HG02840 (cell line): Measurements from ENCODE around the gene GABRE.
"Not testable (repeated sequence)": the region's sequence is repeated elsewhere in the genome, so short reads cannot be mapped to it uniquely, and the experiment has no call there.

Source experiments
- ATAC-seq: cut with Tn5 transposase; IDR thresholded peaks from one replicate; pipeline ENCODE4 v1.9.1; 2021; ENCODE audit warnings: mild to moderate bottlenecking, moderate library complexity, moderate number of reproducible peaks; ENCODE audit not compliant: unreplicated experiment, low FRiP score

Gene GABRE

GRCh38 chrX:151970661-151971060 lies 3.8 kb downstream of the GABRE start:
- ATAC-seq = no peak

- ATAC-seq = no peak
Observed at GRCh38 chrX:151970027-151970426, 4.4 kb downstream of the GABRE start.

- no peak for ATAC-seq
Observed at GRCh38 chrX:151966236-151966635, 8.2 kb downstream of the GABRE start.

- no peak for ATAC-seq
Observed at GRCh38 chrX:151962034-151962433, 12.4 kb downstream of the GABRE start.

GRCh38 chrX:151958101-151958500 lies 16.4 kb downstream of the GABRE start:
- no peak for ATAC-seq

- no peak for ATAC-seq
Observed at GRCh38 chrX:151954730-151955129, 19.7 kb downstream of the GABRE start.

GRCh38 chrX:151938172-151938571 lies 36.3 kb downstream of the GABRE start:
- no peak for ATAC-seq

GRCh38 chrX:151935358-151935757 lies 39.1 kb downstream of the GABRE start:
- no peak for ATAC-seq

GRCh38 chrX:151929126-151929525 lies 45.4 kb downstream of the GABRE start:
- no peak for ATAC-seq

GRCh38 chrX:151923648-151924047 lies 50.8 kb downstream of the GABRE start:
- ATAC-seq = no peak

GRCh38 chrX:151922692-151923091 lies 51.8 kb downstream of the GABRE start:
- ATAC-seq = no peak

GRCh38 chrX:151921866-151922265 lies 52.6 kb downstream of the GABRE start:
- no peak for ATAC-seq

GRCh38 chrX:151921292-151921691 lies 53.2 kb downstream of the GABRE start:
- ATAC-seq = no peak

GRCh38 chrX:151920530-151920929 lies 53.9 kb downstream of the GABRE start:
- no peak for ATAC-seq

GRCh38 chrX:151920101-151920500 lies 54.4 kb downstream of the GABRE start:
- ATAC-seq = no peak

GRCh38 chrX:151919610-151920009 lies 54.9 kb downstream of the GABRE start:
- no peak for ATAC-seq

- not testable (repeated sequence) for ATAC-seq
Observed at GRCh38 chrX:151918736-151919135, 55.7 kb downstream of the GABRE start.

GRCh38 chrX:151912780-151913179 lies 61.7 kb downstream of the GABRE start, which contains the start of gene MAGEA4:
Gene MAGEA4, plus strand, starts transcription at chrX:151912889. Its CDS starts 10,776 bp downstream, at chrX:151923665.
- ATAC-seq = no peak

- no peak for ATAC-seq
Observed at GRCh38 chrX:151912221-151912620, 62.3 kb downstream of the GABRE start.

- ATAC-seq = no peak
Observed at GRCh38 chrX:151904989-151905388, 69.5 kb downstream of the GABRE start.
